Lower lobe of right lung (tissue), 2 donors: ENCODE results near the gene DDX23. TPM values are rescaled to one million over a fixed set of nuclear protein-coding genes. Genes with fewer than 3 reads are reported as not detected.
"Not testable (repeated sequence)": the region's sequence is repeated elsewhere in the genome, so short reads cannot be mapped to it uniquely, and the experiment has no call there.

Source experiments
- ATAC-seq, 2 donors: fragments of 200-7000 bp; cut with Tn5 transposase; one replicate each; pipeline ENCODE4 v1.9.1; 2020 to 2022; ENCODE audit warnings: mild to moderate bottlenecking in 2 of 2, moderate library complexity in 2 of 2
- DNase-seq: peaks from one replicate; pipeline ENCODE4 v3.0.0-alpha.2; 2020
- H3K27ac ChIP-seq: fragments of 200-600 bp; one replicate; pipeline ENCODE4 v1.8.0; 2022
- H3K27me3 ChIP-seq: fragments of 200-600 bp; one replicate; pipeline ENCODE4 v1.8.0; 2022; ENCODE audit warnings: low read depth
- H3K36me3 ChIP-seq: fragments of 200-600 bp; one replicate; pipeline ENCODE4 v1.8.0; 2022; ENCODE audit warnings: mild to moderate bottlenecking
- H3K4me1 ChIP-seq: fragments of 200-600 bp; one replicate; pipeline ENCODE4 v1.8.0; 2022
- H3K4me3 ChIP-seq: fragments of 200-600 bp; one replicate; pipeline ENCODE4 v1.8.0; 2022; ENCODE audit warnings: mild to moderate bottlenecking
- H3K9me3 ChIP-seq: fragments of 200-600 bp; one replicate; pipeline ENCODE4 v1.8.0; 2022
- CTCF ChIP-seq: fragments of 200-600 bp; IDR thresholded peaks from one replicate; pipeline ENCODE4 v1.8.0; 2022; ENCODE audit warnings: antibody characterized with exemption, mild to moderate bottlenecking
- intact Hi-C: fragments of 100-400 bp; cut with DNase I; formaldehyde crosslinking; loops from one replicate; pipeline ENCODE4 v1.11.0; 2022
- total RNA-seq: library from RNA; stranded (reverse); fragmentation: NEBNext Ultra II Directional; extraction: Animal tissue kit (Norgen Biotek cat#: 25700); gene quantifications from one replicate; pipeline ENCODE4 v1.2.1, GENCODE V29; 2021
- donor health status: DM: no; HTN: yes; CAD: no; lungs with severe emphysema.

DDX23 gene
- total RNA-seq, 1 donor from 2014 or later, result 76.8 TPM

- H3K9me3 ChIP-seq, result no peaks in the 10 kb centered on the region
- no peak overlapping the region for H3K27ac ChIP-seq
- no peak overlapping the region for H3K4me3 ChIP-seq
- no peak for TF ChIP-seq CTCF
- intact Hi-C loops, result no loop called here
- peaks cover 22% of the 10 kb centered on the region for H3K4me1 ChIP-seq
- ATAC-seq (no peak), DNase-seq (no peak)
- H3K36me3 ChIP-seq, result no peaks in the 10 kb centered on the region
- H3K27me3 ChIP-seq, result peaks cover 3% of the 10 kb centered on the region
Observed at GRCh38 chr12:48880647-48881046, 28.7 kb upstream of the DDX23 start.

GRCh38 chr12:48878548-48878947 is 26.6 kb upstream of the DDX23 start:
- DNase-seq (no peak), ATAC-seq (no peak)
- no peaks in the 10 kb centered on the region for H3K9me3 ChIP-seq
- intact Hi-C loops, result no loop called here
- H3K27me3 ChIP-seq, result peaks cover 3% of the 10 kb centered on the region
- peaks cover 22% of the 10 kb centered on the region for H3K4me1 ChIP-seq
- H3K4me3 ChIP-seq, result no peak overlapping the region
- TF ChIP-seq CTCF, result no peak
- no peak overlapping the region for H3K27ac ChIP-seq
- no peaks in the 10 kb centered on the region for H3K36me3 ChIP-seq

GRCh38 chr12:48875944-48876515 is 24.1 kb upstream of the DDX23 start:
- Histone ChIP-seq H3K27me3 (peaks cover under 1% of the 10 kb centered on the region), H3K4me3 (no peak overlapping the region), H3K9me3 (no peaks in the 10 kb centered on the region), H3K36me3 (no peaks in the 10 kb centered on the region), H3K27ac (no peak overlapping the region), H3K4me1 (no peaks in the 10 kb centered on the region)
- DNase-seq, result no peak
- intact Hi-C loops, result no loop called here
- TF ChIP-seq CTCF, result no peak
- ATAC-seq, result no peak

GRCh38 chr12:48873534-48873933 is 21.6 kb upstream of the DDX23 start:
- H3K9me3 ChIP-seq, H3K36me3 ChIP-seq, H3K27me3 ChIP-seq, ATAC-seq, DNase-seq, H3K4me3 ChIP-seq, H3K27ac ChIP-seq, intact Hi-C loops, H3K4me1 ChIP-seq: not testable (repeated sequence)

- H3K36me3 ChIP-seq, result no peaks in the 10 kb centered on the region
- H3K9me3 ChIP-seq, result no peaks in the 10 kb centered on the region
- H3K4me1 ChIP-seq, result no peaks in the 10 kb centered on the region
- TF ChIP-seq CTCF, result no peak
- H3K27me3 ChIP-seq, result no peaks in the 10 kb centered on the region
- H3K4me3 ChIP-seq, result no peak overlapping the region
- ATAC-seq (no peak), DNase-seq (no peak)
- intact Hi-C loops, result no loop called here
- H3K27ac ChIP-seq, result no peak overlapping the region
Observed at GRCh38 chr12:48873096-48873495, 21.1 kb upstream of the DDX23 start.

GRCh38 chr12:48869191-48869590 is 17.2 kb upstream of the DDX23 start:
- H3K4me1 ChIP-seq, result peaks cover 18% of the 10 kb centered on the region
- ATAC-seq (no peak), DNase-seq (no peak)
- no peaks in the 10 kb centered on the region for H3K36me3 ChIP-seq
- H3K27me3 ChIP-seq, result no peaks in the 10 kb centered on the region
- TF ChIP-seq CTCF, result no peak
- H3K4me3 ChIP-seq, result no peak overlapping the region
- intact Hi-C loops, result no loop called here
- H3K9me3 ChIP-seq, result no peaks in the 10 kb centered on the region
- H3K27ac ChIP-seq, result no peak overlapping the region
